Esophagus (tissue), 2 donors: ENCODE results near the gene FBXO41. TPM values are rescaled to one million over a fixed set of nuclear protein-coding genes. Genes with fewer than 3 reads are reported as not detected.

Source experiments
- H3K27ac ChIP-seq, 2 donors: one replicate each; pipeline ENCODE4 v1.5.1; 2013; ENCODE audit warnings: low read depth in 2 of 2, mild to moderate bottlenecking in 2 of 2, inconsistent platforms in 1 of 2, low read length in 1 of 2, moderate library complexity in 1 of 2
- H3K27me3 ChIP-seq, 2 donors: one replicate each; pipeline ENCODE4 v1.6.1; 2013; ENCODE audit warnings: low read length in 2 of 2, control low read depth in 1 of 2, mild to moderate bottlenecking in 1 of 2; ENCODE audit not compliant: insufficient read depth in 2 of 2, control insufficient read depth in 1 of 2
- H3K36me3 ChIP-seq, 2 donors: one replicate each; pipeline ENCODE4 v1.6.1; 2013; ENCODE audit warnings: low read length in 1 of 2; ENCODE audit not compliant: control insufficient read depth in 2 of 2, insufficient read depth in 2 of 2
- H3K4me1 ChIP-seq, 2 donors: one replicate each; pipeline ENCODE4 v1.6.1; 2013; ENCODE audit warnings: low read length in 1 of 2; ENCODE audit not compliant: control insufficient read depth in 2 of 2, insufficient read depth in 2 of 2
- H3K4me3 ChIP-seq, 2 donors: one replicate each; pipeline ENCODE4 v1.5.1; 2013; ENCODE audit warnings: low read length in 2 of 2, mild to moderate bottlenecking in 2 of 2, low read depth in 1 of 2, moderate library complexity in 1 of 2
- H3K9me3 ChIP-seq, 2 donors: one replicate each; pipeline ENCODE4 v1.6.1; 2013; ENCODE audit warnings: mild to moderate bottlenecking in 2 of 2, low read depth in 1 of 2, low read length in 1 of 2, moderate library complexity in 1 of 2; ENCODE audit not compliant: control insufficient read depth in 2 of 2, insufficient read depth in 1 of 2
- WGBS, 2 donors: extraction: QIAGEN DNeasy Blood & Tissue Kit; methylation state at CpG; one replicate each; pipeline ENCODE4 v1.1.7; 2013; 5-methylcytosine and 5-hydroxymethylcytosine counted together
- polyA plus RNA-seq, 2 donors: library from polyadenylated mRNA; stranded (reverse); fragments of 200-250 nt; gene quantifications; one replicate each; pipeline ENCODE4 v1.2.3, GENCODE V29; 2013
- donor health status: healthy with polysubstance abuse.
- donor health status: Bipolar disorder and iron deficiency.

FBXO41 gene
- polyA plus RNA-seq, 2 donors = 0.72 to 0.92 TPM

GRCh38 chr2:73297586-73297985, 13.3 kb upstream of the FBXO41 start:
- peaks cover 5 to 7% of the 10 kb centered on the region in 2 donors for H3K4me1 ChIP-seq
- no peak overlapping the region for H3K4me3 ChIP-seq
- H3K27ac ChIP-seq = no peak overlapping the region
- H3K36me3 ChIP-seq = no peaks in the 10 kb centered on the region
- peaks cover 0 to 5% of the 10 kb centered on the region in 2 donors for H3K9me3 ChIP-seq
- peaks cover 0 to 8% of the 10 kb centered on the region in 2 donors for H3K27me3 ChIP-seq
- 55 to 59% methylated on average over 4 of the region's 4 CpGs for WGBS, 2 donors

GRCh38 chr2:73297151-73297559, 12.9 kb upstream of the FBXO41 start:
- 10 to 12% methylated on average over 2 of the region's 2 CpGs for WGBS, 2 donors
- Histone ChIP-seq H3K4me3 (no peak overlapping the region), H3K36me3 (no peaks in the 10 kb centered on the region), H3K27ac (no peak overlapping the region), H3K27me3 (peaks cover 1 to 12% of the 10 kb centered on the region in 2 donors), H3K9me3 (peaks cover 0 to 5% of the 10 kb centered on the region in 2 donors), H3K4me1 (peaks cover 5 to 11% of the 10 kb centered on the region in 2 donors)

- Histone ChIP-seq H3K36me3 (no peaks in the 10 kb centered on the region), H3K4me3 (no peak overlapping the region), H3K27me3 (peaks cover 4 to 19% of the 10 kb centered on the region in 2 donors), H3K27ac (no peak overlapping the region), H3K4me1 (peaks cover 11 to 21% of the 10 kb centered on the region in 2 donors), H3K9me3 (peaks cover 0 to 6% of the 10 kb centered on the region in 2 donors)
- 36 to 42% methylated on average over 5 of the region's 5 CpGs for WGBS, 2 donors
Observed at GRCh38 chr2:73295751-73296400, 11.6 kb upstream of the FBXO41 start.

GRCh38 chr2:73294239-73294638, 10.0 kb upstream of the FBXO41 start:
- WGBS, 2 donors = 85 to 93% methylated on average over 2 of the region's 2 CpGs
- H3K4me3 ChIP-seq = no peak overlapping the region

GRCh38 chr2:73293534-73294171, 9.4 kb upstream of the FBXO41 start, which contains the start of gene EGR4:
Gene EGR4 (minus strand): TSS chr2:73293548. CDS start chr2:73293317, 231 bp downstream.
- Histone ChIP-seq H3K27me3 (peaks cover 4 to 19% of the 10 kb centered on the region in 2 donors), H3K27ac (no peak within 1 kb of the TSS)
- WGBS, 2 donors = 1 to 2% methylated on average over 42 to 45 of the region's 45 CpGs

More at GRCh38 chr2:73294239-73294638, 10.0 kb upstream of the FBXO41 start:
- Histone ChIP-seq H3K9me3 (peaks cover 0 to 7% of the 10 kb centered on the region in 2 donors), H3K27ac (no peak overlapping the region), H3K36me3 (no peaks in the 10 kb centered on the region), H3K27me3 (peaks cover 4 to 19% of the 10 kb centered on the region in 2 donors), H3K4me1 (peaks cover 11 to 21% of the 10 kb centered on the region in 2 donors)

GRCh38 chr2:73292906-73293533, 8.7 kb upstream of the FBXO41 start:
- WGBS, 2 donors = 3 to 4% methylated on average over 57 to 64 of the region's 64 CpGs

More at GRCh38 chr2:73293534-73294171, 9.4 kb upstream of the FBXO41 start, which contains the start of gene EGR4:
- H3K4me1 ChIP-seq = peaks cover 11 to 21% of the 10 kb centered on the region in 2 donors
- H3K36me3 ChIP-seq = no peaks in the 10 kb centered on the region
- H3K4me3 ChIP-seq = peak within 1 kb of the TSS; percentile 40 to 55
- H3K9me3 ChIP-seq = peaks cover 0 to 7% of the 10 kb centered on the region in 2 donors

GRCh38 chr2:73292316-73292905, 8.1 kb upstream of the FBXO41 start:
- peaks cover 4 to 19% of the 10 kb centered on the region in 2 donors for H3K27me3 ChIP-seq
- H3K4me1 ChIP-seq = peaks cover 11 to 21% of the 10 kb centered on the region in 2 donors
- 6 to 7% methylated on average over 38 of the region's 38 CpGs for WGBS, 2 donors
- peaks cover 0 to 7% of the 10 kb centered on the region in 2 donors for H3K9me3 ChIP-seq
- no peak overlapping the region for H3K4me3 ChIP-seq
- H3K36me3 ChIP-seq = no peaks in the 10 kb centered on the region
- no peak overlapping the region for H3K27ac ChIP-seq

More at GRCh38 chr2:73292906-73293533, 8.7 kb upstream of the FBXO41 start:
- H3K4me3 ChIP-seq = peak overlapping the region; percentile 40 to 55
- no peaks in the 10 kb centered on the region for H3K36me3 ChIP-seq
- peaks cover 4 to 19% of the 10 kb centered on the region in 2 donors for H3K27me3 ChIP-seq
- H3K27ac ChIP-seq = no peak overlapping the region
- H3K4me1 ChIP-seq = peaks cover 11 to 21% of the 10 kb centered on the region in 2 donors
- H3K9me3 ChIP-seq = peaks cover 0 to 7% of the 10 kb centered on the region in 2 donors

- WGBS, 2 donors = 3 to 4% methylated on average over 80 to 82 of the region's 82 CpGs
- Histone ChIP-seq H3K9me3 (peaks cover 0 to 7% of the 10 kb centered on the region in 2 donors), H3K4me3 (no peak overlapping the region), H3K27me3 (peaks cover 4 to 19% of the 10 kb centered on the region in 2 donors), H3K36me3 (no peaks in the 10 kb centered on the region), H3K27ac (no peak overlapping the region), H3K4me1 (peaks cover 11 to 21% of the 10 kb centered on the region in 2 donors)
Observed at GRCh38 chr2:73291461-73292315, 7.4 kb upstream of the FBXO41 start.
